ENCODE results near the gene MYBPC1. TPM values are rescaled to one million over a fixed set of nuclear protein-coding genes. Genes with fewer than 3 reads are reported as not detected.
A peak's percentile ranks its signal among the peaks of the same experiment; 100 is the strongest.

Gene MYBPC1
- total RNA-seq, result not detected
- not detected for polyA plus RNA-seq (ENCODE audit: insufficient read depth, low read depth, low replicate concordance)
- long read RNA-seq, donor 1, result 0 reads
- long read RNA-seq, donor 2, result 0 reads
- long read RNA-seq, donor 3, result 0 reads
- long read RNA-seq, donor 4, result 0 reads
- long read RNA-seq, donor 5, result 0 reads
- long read RNA-seq, donor 6, result 0 reads
- long read RNA-seq, donor 7, result 0 reads
- long read RNA-seq, donor 8, result 0 reads
- long read RNA-seq, donor 9, result 0 reads
- long read RNA-seq, donor 10, result 0 reads

- no peak for TF ChIP-seq CTCF (IDR thresholded peaks at IDR 0.05; ENCODE audit: borderline replicate concordance, extremely low read depth, insufficient read depth)
- no peaks in the 10 kb centered on the region for H3K36me3 ChIP-seq (ENCODE audit: control insufficient read depth in 2 of 3, insufficient read depth in 3 of 3, low read length in 3 of 3)
- H3K27me3 ChIP-seq (ENCODE audit: control insufficient read depth, insufficient read depth, low read length), result no peaks in the 10 kb centered on the region
- no peak within 1 kb of the TSS for H3K27ac ChIP-seq (ENCODE audit: low read depth in 2 of 2, low read length in 2 of 2)
- FAIRE-seq (no peak), DNase-seq (peak in 3 of 5 donors; percentile 14 to 28 (median 27))
- no peaks in the 10 kb centered on the region for H3K9me3 ChIP-seq (ENCODE audit: control insufficient read depth in 2 of 3, insufficient read depth in 1 of 3, low read length in 3 of 3)
- H3K4me3 ChIP-seq (ENCODE audit: low read length in 3 of 3), result no peak within 1 kb of the TSS
- H3K4me1 ChIP-seq (ENCODE audit: control insufficient read depth in 2 of 3, insufficient read depth in 2 of 3, low read depth in 1 of 3, low read length in 3 of 3), result no peaks in the 10 kb centered on the region
- H3K9ac ChIP-seq (ENCODE audit: low read length in 3 of 3), result no peak within 1 kb of the TSS
- intact Hi-C loops (cut with DNase I), result no loop called here
Observed at GRCh38 chr12:101594700-101595099, at the start of gene MYBPC1. Gene MYBPC1, plus strand, starts transcription at chr12:101594971. Its CDS starts 100 bp downstream, at chr12:101595071.

GRCh38 chr12:101551362-101552114, 43.2 kb upstream of the MYBPC1 start:
- no peak for TF ChIP-seq CTCF (IDR thresholded peaks at IDR 0.05; ENCODE audit: borderline replicate concordance, extremely low read depth, insufficient read depth)
- Histone ChIP-seq H3K27ac (ENCODE audit: low read depth in 2 of 2, low read length in 2 of 2) (no peak overlapping the region), H3K4me3 (ENCODE audit: low read length in 3 of 3) (no peak overlapping the region), H3K4me1 (ENCODE audit: control insufficient read depth in 2 of 3, insufficient read depth in 2 of 3, low read depth in 1 of 3, low read length in 3 of 3) (no peaks in the 10 kb centered on the region), H3K27me3 (ENCODE audit: control insufficient read depth, insufficient read depth, low read length) (no peaks in the 10 kb centered on the region), H3K36me3 (ENCODE audit: control insufficient read depth in 2 of 3, insufficient read depth in 3 of 3, low read length in 3 of 3) (no peaks in the 10 kb centered on the region), H3K9me3 (ENCODE audit: control insufficient read depth in 2 of 3, insufficient read depth in 1 of 3, low read length in 3 of 3) (no peaks in the 10 kb centered on the region), H3K9ac (ENCODE audit: low read length in 3 of 3) (no peak overlapping the region)
- no peak for DNase-seq
- no peak for FAIRE-seq
- intact Hi-C loops (cut with DNase I), result no loop called here

- H3K4me3 ChIP-seq (ENCODE audit: low read length in 3 of 3), result no peak overlapping the region
- H3K27ac ChIP-seq (ENCODE audit: low read depth in 2 of 2, low read length in 2 of 2), result no peak overlapping the region
- H3K4me1 ChIP-seq (ENCODE audit: control insufficient read depth in 2 of 3, insufficient read depth in 2 of 3, low read depth in 1 of 3, low read length in 3 of 3), result no peaks in the 10 kb centered on the region
- FAIRE-seq (no peak), DNase-seq (peak in 2 of 5 donors; percentile 33 to 54)
- H3K9me3 ChIP-seq (ENCODE audit: control insufficient read depth in 2 of 3, insufficient read depth in 1 of 3, low read length in 3 of 3), result no peaks in the 10 kb centered on the region
- no peak overlapping the region for H3K9ac ChIP-seq (ENCODE audit: low read length in 3 of 3)
- H3K27me3 ChIP-seq (ENCODE audit: control insufficient read depth, insufficient read depth, low read length), result no peaks in the 10 kb centered on the region
- TF ChIP-seq CTCF (IDR thresholded peaks at IDR 0.05; ENCODE audit: borderline replicate concordance, extremely low read depth, insufficient read depth), result no peak
- H3K36me3 ChIP-seq (ENCODE audit: control insufficient read depth in 2 of 3, insufficient read depth in 3 of 3, low read length in 3 of 3), result no peaks in the 10 kb centered on the region
- intact Hi-C loops (cut with DNase I), result no loop called here
Observed at GRCh38 chr12:101552277-101552676, 42.5 kb upstream of the MYBPC1 start.
